HG02973 (cell line): ENCODE data around the gene PLEKHM3.
"Not testable (repeated sequence)": the region's sequence is repeated elsewhere in the genome, so short reads cannot be mapped to it uniquely, and the experiment has no call there.

Experiments used
- ATAC-seq: cut with Tn5 transposase; IDR thresholded peaks from one replicate; pipeline ENCODE4 v1.9.1; 2021; ENCODE audit warnings: moderate library complexity; ENCODE audit not compliant: unreplicated experiment

PLEKHM3 gene

DNA sequence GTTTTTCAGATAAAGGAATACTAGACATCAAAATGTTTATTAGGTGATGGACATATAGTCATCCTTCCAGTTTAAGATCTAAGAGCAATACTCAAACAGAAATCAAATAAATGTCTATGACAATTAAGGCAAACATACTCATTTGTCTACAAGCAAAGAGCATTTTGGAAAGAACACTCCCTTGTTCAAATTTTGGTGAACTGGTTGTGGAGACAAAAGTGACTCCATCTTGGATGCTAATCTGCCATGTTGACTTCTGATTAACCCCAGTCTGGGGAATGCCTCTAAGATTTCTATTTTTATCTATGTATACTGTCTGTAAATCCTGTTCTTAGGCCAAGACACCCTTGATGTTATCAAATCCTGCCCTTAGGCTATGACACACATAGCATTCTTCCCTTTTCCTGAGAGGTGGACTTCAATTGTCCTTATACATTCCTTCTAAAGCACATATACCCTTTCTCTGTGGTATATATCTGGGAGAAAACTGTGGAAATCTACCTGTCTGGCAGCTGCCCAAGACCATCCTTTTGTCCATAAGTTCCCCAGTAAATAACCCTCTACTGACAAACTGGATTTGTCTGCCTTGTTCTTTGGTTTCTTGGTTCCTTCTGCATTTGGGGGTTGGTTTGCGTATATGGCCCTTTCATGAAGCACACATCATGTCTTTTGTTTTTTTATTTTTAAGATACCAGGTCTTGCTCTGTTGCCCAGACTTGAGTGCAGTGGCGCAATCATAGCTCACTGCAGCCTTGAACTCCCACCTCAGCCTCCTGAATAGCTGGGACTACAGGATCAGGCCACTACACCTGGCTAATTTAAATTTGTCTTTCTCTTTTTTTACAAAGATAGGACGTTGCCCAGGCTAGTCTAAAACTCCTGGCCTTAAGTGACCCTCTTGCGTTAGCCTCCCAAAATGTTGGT lies 12.5 kb upstream of the PLEKHM3 start:
- ATAC-seq, result no peak

DNA sequence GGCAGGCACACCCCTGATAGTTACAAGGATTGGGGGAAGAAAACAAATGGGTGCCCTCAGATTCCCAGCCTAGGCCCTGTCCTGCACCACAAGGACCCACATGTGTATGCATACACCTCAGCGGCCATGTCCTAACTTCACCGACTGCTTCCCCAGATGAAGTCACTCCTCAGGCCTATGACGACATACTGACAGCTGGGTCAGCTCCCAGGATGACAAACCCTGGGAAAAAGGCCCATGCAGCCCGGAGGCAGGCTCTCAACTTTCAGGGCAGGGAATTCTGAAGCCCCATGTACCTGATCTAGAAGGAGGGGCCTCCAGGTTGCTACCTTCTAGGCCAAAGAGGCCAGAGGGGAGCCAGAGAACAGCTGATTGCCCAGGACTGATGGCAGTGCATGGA lies 11.0 kb upstream of the PLEKHM3 start:
- ATAC-seq, result no peak

DNA sequence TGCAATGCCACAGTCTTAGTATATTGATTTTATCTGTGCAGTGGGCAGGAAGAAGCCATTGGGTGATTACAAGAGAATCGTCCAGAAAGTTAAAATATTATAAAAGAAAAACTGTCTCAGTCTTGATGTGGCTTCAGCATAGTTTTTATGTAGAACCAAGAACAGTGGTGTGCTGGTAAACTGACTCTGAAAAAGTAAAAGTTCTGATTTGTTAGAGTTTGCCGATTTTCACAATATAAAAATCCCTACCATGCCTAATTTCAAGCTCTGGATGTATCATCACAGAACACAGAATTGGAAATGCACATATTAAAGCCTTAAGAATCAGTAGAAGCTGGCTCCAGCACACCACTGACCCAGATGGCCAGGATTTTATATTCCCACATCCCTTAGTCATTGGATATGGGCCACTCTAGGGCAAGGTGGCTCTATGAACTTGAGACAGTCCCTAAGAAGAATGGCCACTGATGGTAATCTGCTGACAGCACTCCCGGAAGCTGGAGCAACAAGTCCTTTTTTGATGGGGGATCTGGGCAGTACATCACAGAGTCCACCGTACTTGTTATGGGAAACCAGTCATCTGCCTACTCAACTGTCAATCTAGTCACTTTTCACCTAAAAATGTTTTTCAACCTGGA lies 9.3 kb upstream of the PLEKHM3 start:
- no peak for ATAC-seq

DNA sequence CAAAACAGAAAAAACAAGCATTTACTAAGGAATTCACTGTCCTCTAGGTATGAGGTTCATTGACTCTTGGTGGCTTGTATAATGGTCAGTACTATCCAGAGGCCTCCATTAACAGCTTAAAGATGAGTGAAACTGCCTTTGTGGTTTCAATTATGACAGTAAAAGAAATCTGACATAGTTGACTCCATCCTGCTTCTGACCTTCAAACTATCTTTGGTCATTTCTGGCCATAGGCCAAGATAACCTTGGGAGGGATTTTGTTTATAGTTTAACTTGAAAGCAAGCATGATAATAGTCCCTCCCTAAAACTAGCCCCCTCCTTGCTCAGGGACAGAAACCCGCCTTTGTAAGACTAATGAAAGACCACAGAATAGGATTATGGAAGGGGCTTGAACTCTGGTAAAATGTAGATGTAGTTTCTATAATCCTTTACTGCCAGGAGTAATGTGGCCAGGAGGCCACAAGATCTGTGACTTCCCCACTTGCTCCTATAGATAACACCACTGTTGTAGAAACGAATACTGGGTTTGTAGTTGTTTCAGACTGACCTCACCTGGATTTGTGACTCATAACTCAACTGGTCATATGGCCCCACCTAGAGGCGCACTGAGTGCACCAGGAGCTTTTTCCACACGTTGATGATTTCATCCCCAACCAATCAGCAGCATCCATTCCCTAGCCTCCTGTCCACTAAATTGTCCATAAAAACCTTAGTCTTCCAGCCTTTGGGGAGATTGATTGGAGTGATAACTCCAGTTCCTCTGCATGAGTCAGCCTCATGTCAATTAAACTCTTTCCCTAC lies 8.6 kb upstream of the PLEKHM3 start:
- peak; percentile 91 for ATAC-seq

DNA sequence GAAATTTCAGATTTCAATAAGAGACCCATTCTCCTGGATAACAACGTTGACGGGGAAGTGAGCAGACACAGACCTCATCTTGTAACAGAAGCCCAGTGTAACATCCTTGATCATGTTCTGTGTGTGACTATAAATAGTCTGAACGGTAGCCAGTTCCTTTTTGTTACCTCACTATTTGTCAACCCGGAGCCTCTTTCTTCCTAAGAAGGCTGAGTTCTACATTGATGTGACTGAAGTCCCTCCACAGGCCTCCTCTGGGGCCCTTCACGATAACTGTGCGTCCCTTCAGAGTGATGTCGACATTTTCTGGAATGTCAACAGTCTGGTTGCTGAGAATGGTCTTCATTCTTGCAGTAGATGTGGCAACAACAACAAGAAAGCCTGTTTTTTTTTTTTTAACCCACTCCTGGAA lies 6.3 kb upstream of the PLEKHM3 start:
- ATAC-seq, result no peak

DNA sequence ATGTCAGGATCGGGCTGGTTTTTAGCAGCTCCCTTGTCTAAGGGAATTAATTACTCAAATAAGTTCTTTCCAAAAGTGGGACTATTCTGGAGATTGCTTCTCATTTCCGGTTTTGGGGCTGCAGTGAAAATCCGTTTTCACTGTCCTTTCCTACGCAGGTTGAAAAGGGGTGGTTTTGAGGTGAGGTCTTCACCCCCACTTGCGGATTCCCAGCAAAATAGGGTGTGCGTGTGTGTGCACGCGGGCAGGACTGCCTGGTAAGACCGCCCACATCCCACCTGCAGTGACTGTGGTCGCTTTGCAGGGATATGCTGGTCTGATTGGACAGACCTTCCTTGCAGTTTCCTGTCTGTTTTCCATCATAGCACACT lies 472 bp upstream of the PLEKHM3 start:
- ATAC-seq, result peak; percentile 3

DNA sequence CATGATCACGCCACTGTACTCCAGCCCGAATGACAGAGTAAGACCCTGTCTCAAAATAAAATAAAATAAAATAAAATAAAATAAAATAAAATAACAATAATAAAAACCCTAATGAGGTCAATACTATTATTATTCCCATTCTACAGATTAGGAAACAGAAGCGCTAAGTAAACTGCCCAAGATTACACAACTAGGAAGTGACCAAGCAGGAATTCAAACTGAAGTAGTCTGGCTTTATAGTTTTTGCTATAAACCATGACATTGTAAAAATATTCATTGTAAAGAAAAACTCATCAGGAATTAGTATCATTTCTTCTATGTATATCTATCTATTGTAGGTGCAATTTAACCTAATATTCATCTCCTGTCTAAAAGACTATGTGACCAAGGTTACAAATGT lies 1.2 kb downstream of the PLEKHM3 start:
- ATAC-seq, result no peak

DNA sequence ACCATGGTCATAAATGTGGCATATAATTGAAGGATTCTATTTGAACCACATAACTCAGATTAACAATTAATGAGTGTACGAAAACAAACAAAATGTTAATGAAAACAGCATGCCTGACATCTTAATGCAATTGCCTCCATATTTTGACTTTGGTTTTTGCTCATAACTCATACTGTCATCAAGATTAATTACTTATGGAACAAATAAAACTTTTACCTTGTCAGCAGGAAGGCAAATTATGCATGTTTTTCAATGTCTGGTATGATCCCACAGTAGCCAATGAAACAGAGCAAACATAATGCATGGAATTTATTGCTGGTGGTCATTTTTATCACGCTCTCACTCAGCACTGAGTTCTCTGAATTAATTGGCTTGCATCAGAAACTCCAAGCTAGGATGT lies 5.1 kb downstream of the PLEKHM3 start:
- ATAC-seq, result no peak

DNA sequence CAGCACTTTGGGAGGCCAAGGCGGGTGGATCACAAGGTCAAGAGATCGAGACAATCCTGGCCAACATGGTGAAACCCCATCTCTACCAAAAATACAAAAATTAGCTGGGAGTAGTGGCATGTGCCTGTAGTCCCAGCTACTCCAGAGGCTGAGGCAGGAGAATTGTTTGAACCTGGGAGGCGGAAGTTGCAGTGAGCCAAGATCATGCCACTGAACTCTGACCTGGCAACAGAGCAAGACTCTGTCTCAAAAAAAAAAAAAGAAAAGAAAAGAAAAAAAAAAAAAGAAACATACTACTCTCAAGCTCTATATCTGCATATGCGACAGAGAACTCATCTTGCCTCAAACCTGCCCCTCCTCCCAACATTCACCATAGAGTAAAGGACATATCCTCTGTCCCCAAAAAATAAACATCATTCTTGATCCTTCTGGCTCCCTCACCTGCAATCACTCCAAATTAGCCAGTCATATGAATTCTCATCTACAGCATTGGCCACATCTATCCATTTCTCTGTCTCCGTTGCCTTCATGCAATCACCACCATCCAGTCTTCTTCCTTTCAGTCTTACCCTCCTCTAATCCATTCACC lies 7.1 kb downstream of the PLEKHM3 start:
- ATAC-seq, result not testable (repeated sequence)

DNA sequence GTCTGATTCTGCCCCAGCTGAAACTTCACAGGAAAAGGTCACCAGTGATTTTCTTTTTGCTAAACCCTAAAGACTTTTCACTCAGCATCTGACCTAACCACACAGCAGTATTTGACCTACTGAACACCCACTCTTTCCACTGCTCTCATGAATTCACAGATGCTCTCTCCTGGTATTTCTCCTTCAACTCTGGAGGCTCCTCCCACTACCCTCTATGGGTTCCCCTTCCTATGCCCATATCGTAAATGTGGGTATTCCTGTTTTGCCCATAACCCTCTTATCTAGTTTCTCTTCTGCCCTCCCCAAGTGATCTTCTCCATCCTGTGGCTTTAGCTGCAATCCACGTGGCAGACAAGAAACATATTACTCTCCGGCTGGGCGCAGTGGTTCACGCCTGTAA lies 7.6 kb downstream of the PLEKHM3 start:
- ATAC-seq, result no peak

DNA sequence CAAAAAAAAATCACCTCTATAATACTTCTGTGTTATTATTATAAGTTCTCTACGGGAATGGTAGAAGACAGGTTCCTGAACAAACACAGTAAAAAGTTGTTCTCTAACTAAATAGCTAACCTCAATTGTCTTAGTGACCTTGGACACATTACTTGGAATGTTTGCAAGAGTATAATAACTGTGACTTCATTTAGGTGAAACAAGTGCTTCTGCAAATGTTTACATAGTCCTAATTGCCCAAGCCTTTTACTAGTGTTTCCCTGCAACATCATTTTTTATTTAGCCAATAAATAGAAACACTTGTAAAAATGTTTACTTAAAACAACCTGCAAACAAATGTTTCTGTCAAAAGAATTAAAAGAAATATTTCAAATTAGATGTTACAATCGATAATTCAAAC lies 9.9 kb downstream of the PLEKHM3 start:
- no peak for ATAC-seq

DNA sequence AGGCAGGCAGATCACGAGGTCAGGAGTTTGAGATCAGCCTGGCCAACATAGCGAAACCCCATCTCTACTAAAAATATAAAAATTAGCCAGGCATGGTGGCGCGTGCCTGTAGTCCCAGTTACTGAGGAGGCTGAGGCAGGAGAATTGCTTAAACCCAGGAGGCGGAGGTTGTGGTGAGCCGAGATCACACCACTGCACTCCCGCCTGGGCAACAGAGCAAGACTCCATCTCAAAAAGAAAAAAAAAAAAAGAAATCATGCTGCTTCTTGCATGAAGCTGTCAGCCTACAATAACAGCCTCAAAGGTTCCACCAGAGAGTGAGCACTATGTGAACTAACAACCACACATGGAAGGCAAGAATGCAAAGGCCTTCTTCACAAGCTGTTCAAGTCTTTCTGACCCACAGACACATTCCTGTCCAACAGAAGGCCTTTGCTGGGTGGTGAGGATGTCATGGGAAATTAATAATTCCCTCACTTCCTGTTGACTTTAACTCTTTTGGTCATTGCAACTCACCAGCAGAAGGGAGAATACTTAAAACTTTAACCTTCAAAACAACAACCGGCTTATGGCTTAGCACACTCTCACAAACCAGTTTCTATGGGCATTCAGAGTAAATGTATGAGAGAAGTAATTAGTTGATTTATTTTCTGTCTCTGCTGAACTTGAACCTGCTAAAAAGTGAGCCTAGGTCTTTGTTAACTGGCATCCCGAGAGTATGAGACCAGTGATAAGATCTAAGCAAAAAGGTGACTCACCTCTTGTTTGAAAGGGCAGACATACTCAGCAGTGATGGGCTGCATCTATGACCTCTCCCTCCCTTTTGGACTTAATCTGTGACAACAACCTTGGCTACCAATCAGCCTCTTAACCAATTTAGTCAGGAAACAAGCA lies 11.8 kb downstream of the PLEKHM3 start:
- no peak for ATAC-seq

DNA sequence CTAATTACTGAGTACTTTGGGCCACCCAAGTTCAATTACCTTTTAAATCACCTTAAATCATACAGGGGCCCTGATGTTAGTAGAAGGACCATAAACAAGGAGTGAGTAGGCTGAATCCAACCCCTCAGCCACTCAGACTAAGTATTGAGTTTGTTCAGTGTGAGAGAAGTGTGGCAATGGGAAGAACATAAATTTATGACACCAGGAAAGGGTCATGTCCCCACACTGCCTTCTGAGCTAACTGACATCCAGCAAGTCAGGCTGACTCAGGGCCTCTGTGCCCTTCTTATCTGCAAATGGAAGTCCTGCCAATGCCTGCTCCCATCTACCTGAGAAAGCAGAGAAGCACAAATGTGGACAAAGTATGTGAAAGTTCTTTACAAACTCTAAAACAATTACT lies 12.9 kb downstream of the PLEKHM3 start:
- no peak for ATAC-seq

DNA sequence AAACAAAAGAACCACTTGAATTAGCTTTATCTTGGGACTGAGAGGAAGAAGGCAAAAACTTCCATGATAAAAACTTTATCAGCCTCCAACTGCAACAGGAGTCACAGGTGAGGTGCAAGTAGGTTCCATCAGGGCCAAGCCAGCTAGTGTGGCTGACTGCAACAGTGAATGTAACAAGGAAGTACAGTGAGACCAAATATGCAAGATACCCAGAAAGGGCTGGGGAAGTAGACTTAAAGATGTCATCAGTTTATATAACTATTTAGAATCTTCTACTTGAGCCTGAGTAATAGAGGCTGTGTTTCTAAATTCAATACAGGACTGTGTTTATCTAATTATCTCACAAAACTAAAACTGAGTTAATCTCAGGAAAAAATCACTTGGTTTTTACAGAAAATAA lies 14.8 kb downstream of the PLEKHM3 start:
- no peak for ATAC-seq

DNA sequence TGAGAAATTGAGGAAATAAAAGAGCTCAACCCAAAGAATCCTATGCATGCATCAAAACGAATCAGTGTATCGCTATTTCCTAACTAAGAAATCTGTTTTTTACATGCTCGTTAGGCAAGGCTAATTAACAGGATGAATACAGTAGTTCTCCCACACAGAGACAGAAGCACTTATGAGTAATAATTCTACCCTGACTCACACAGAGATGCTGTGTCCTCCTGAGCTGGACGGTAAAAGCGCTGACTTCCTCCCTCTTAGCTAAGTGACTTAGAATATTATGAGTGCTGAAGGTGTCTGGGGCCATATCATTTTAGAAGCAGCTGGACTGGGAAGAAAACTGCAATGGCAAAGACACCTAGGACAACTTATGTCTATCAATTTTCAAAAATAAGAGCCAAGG lies 18.5 kb downstream of the PLEKHM3 start:
- ATAC-seq, result no peak

DNA sequence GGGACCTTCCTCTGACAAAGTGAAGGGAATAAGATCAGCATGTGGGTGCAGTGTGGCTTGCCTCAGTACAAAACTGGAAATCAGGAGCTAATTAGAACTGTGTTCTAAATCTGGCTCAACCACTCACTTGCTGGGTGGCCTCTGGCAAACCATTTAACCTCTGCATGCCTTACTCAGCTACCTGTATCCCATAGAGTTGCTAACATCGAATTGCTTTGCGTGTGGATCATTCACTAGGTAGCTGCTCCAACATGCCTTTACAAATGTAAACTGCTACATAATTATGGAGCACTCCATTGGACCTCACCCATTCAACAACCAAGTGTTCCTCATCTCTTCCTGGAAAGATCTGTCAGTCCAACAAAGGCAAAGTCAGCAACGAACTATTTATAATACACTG lies 19.0 kb downstream of the PLEKHM3 start:
- ATAC-seq, result no peak

DNA sequence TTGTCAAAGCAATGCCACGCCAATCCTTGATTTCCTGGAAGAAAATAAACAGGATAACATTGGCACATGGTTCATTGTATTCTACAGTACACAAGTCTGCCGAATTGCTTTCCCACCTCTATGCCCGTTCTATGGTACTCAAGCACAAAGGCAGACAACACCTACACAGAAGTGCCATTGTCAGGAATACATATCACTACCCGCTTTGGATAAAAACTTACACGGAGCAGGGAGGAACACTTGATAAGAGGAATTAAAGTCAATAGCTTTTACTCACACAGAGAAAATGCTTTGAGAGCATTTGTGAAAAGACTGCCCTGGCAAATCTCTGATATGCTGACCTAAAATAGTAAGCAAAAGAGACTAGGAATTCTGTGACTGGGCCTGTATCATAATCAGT lies 23.4 kb downstream of the PLEKHM3 start:
- no peak for ATAC-seq

DNA sequence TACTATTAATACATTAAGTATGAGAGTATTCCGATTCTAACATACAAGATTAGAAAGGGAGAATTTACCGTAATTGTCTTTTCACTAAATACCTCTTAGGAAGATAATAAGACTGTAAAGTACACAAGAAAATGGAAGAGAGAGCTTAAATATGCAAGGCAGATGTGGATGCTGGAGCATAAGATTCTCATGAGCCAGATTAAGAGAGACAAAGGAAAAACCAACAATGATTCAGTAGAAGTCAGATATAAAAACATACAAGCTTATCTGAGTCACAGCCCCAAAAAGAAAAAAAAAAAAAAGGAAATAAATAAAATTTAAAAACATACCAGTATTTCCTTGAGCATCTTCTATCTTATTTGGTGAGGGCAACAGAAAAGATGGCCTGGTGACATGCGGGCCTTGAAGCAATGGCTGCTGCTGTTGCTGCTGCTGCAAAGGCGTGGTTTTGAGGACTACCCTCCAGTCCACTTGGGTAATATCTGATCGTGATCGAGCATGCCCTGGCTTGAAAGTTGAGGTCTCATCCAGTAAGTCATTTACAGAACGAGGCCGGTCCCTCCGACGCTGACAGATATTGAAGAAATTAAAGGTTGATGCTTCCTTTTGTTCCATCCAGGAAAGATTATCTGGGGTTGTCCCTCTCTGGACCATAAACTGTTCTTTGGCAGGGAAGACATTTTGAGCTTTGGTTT lies 24.5 kb downstream of the PLEKHM3 start:
- no peak for ATAC-seq

DNA sequence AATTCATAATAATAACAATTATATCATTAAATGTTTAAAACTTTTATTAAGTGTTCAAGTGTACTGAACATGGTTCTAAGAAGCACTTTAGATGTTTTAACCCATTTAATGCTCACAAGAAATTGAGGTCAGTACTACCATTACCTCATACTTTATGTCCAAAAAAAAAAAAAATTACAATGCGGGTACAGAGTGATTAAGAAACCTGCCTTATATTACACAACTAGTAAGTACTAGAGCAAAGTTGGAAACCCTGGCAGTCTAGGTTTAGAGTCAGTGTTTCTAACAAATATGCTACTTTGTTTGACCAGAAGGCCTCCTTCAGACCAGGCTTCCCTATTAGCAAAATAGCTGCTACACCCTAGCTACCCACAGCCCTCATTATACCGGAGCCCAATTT lies 28.5 kb downstream of the PLEKHM3 start:
- ATAC-seq, result no peak

DNA sequence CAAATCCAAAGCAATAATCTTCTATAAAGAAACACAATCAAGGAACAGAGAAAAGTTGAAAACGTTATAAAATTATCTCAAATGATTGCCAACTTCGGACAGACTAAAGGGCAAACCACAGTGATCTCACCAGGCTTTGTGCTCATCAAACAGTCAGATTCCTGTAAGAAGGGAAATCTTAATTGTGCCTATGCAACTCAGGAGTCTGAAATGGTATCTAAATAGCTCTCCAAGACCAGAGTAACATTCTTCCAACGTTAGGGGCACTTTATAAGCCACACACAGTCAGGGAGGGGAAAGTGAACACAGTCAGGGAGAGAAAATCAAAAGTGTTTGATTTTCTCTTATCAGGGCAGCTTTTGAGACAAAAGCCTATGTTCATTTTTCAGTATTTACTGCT lies 29.4 kb downstream of the PLEKHM3 start:
- no peak for ATAC-seq
